ENCODE results near the gene MAP3K21.

DNA sequence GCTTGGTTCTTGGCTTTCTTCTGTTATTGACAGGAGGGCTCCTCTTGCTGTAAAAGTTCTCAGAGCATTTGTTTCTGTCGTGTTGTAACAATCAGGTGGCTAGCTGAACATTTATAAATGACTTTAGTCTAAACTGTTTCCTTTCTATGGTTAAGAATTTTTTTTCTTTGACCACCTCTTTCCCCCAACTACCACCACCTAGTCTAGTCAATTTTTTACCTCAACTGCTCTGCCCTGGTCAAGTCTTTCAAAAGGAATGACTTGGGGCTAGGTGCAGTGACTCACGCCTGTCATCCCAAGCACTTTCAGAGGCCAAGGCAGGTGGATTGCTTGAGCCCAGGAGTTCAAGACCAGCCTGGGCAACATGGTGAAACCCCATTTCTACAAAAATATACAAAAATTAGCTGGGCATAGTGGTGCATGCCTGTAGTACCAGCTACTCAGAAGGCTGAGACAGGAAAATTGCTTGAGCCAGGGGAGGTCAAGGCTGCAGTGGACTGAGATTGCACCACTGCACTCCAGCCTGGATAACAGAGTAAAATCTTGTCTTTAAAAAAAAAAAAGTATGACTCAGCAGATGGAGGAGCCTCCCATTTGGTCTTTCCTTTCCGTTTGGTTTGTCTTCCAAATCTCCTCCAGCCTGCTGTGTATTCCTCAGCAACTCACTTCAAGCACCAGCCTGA lies 40.7 kb downstream of the MAP3K21 start:
- TF ChIP-seq, protein P1, sequence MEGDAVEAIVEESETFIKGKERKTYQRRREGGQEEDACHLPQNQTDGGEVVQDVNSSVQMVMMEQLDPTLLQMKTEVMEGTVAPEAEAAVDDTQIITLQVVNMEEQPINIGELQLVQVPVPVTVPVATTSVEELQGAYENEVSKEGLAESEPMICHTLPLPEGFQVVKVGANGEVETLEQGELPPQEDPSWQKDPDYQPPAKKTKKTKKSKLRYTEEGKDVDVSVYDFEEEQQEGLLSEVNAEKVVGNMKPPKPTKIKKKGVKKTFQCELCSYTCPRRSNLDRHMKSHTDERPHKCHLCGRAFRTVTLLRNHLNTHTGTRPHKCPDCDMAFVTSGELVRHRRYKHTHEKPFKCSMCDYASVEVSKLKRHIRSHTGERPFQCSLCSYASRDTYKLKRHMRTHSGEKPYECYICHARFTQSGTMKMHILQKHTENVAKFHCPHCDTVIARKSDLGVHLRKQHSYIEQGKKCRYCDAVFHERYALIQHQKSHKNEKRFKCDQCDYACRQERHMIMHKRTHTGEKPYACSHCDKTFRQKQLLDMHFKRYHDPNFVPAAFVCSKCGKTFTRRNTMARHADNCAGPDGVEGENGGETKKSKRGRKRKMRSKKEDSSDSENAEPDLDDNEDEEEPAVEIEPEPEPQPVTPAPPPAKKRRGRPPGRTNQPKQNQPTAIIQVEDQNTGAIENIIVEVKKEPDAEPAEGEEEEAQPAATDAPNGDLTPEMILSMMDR (IDR thresholded peaks at IDR 0.05): no peak
- no peak for TF ChIP-seq POLR2A (IDR thresholded peaks at IDR 0.05)
